HG03066 (cell line): ENCODE results near the gene PSMB5.

Experiments used
- ATAC-seq: cut with Tn5 transposase; IDR thresholded peaks from one replicate; pipeline ENCODE4 v1.9.1; 2021; ENCODE audit warnings: low read depth; ENCODE audit not compliant: unreplicated experiment

Gene PSMB5

DNA sequence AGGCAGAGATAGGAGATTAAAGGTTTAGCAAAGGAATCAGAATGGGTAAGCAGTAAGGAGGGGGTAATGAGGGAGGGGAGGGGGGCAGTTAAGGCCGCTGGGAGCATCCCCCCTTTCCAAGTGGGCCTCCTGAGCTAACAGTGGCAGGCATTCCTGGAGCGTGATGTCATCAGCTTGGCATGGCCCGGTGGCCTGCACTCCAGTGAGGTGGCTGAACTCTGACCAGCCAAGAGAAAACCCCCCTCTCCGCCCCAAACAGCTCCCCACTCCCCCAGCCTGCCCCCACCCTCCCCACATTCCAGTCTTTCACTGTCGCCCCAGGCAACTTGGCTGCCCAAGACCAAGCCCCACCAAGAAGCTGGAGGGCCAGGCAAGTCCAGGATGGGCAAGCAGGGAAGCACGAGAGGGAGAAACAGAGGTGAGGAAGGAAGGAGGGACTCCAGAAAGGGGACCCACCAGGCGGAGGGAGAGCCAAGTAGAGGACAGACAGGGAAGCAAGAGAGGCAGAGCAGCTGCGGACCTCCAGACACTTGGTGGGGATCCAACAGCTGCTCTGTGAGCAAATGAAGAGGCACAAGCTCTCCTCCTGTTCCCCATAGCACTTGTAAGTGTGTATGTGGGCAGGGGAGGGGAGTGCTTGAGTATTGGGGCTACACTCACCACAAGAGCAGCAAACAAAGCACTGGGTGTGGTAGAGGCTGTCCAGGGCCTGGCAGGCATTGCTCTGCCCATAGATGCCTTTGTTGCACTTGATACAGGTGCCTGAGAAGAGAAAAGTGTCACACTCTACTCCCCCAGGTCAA is 56.8 kb downstream of the PSMB5 start:
- ATAC-seq = no peak

DNA sequence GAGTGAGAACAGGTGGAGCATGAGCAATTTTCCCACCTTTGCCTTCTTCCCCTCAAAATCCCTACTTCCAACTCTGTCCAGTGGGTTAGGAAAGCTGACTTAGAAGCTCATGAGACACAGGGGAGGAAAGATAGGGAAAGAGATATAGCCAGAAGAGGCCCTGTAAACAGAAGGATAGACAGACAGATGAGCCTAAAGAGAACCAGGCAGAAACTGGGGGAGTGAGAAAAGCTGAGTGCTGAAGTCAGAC is 57.3 kb downstream of the PSMB5 start:
- ATAC-seq = no peak

DNA sequence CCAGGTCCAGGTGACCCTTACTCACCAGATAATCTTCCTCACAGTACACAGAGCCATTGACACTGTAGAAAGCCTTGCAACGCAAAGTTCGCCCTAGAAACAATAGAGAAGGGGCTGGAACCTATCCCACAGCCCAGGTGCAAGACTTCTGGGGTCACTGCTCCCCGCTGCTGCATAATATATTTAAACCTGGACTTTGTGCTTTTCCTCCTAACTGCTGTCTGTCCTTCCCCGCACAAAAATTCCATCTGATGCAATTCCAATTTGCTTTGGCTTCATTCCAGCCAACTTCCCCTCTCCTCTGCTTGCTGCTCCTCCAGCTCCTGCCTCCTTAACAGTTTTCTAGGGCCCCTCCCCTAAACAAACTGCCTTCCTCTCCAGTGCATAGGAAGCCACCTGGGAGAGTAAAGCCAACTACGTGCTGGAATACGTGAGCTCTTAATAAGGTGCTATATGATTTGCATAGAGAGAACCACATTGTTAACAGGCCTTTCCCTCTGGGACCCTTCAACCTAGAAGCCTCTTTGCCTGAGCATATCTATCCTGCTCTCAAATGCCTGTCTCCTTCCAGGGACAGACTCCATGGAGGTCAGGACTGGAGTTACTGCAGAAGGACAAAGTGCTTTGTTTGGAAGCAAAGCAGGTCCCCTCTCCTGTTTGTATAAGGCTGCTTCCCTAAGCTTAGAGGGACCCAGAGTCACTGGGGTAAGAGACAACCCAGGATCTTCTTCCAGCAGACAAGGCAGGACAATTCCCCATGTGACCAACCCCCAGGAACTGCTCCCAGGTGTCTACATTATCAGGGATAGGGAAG is 57.9 kb downstream of the PSMB5 start:
- no peak for ATAC-seq
